GM21360 (cell line): ENCODE results near the gene FAM20C.
"Not testable (repeated sequence)": the region's sequence is repeated elsewhere in the genome, so short reads cannot be mapped to it uniquely, and the experiment has no call there.

Experiments
- ATAC-seq: cut with Tn5 transposase; IDR thresholded peaks from one replicate; pipeline ENCODE4 v1.9.1; 2021; ENCODE audit warnings: mild to moderate bottlenecking, moderate library complexity; ENCODE audit not compliant: unreplicated experiment

The FAM20C gene

GRCh38 chr7:254337-255037, 62.1 kb downstream of the FAM20C start:
- no peak for ATAC-seq

GRCh38 chr7:255038-255435, 62.7 kb downstream of the FAM20C start:
- no peak for ATAC-seq

GRCh38 chr7:255721-256361, 63.5 kb downstream of the FAM20C start:
- ATAC-seq: no peak

- ATAC-seq: no peak
These were observed 64.1 kb downstream of the FAM20C start for GRCh38 chr7:256461-256940.

- no peak for ATAC-seq
These were observed 64.7 kb downstream of the FAM20C start for GRCh38 chr7:256981-257646.

GRCh38 chr7:257647-257992, 65.2 kb downstream of the FAM20C start:
- no peak for ATAC-seq

- no peak for ATAC-seq
These were observed 66.3 kb downstream of the FAM20C start for GRCh38 chr7:258476-259190.

GRCh38 chr7:259191-259505, 66.8 kb downstream of the FAM20C start:
- ATAC-seq: no peak

GRCh38 chr7:259751-260405, 67.5 kb downstream of the FAM20C start:
- ATAC-seq: no peak

- no peak for ATAC-seq
These were observed 68.3 kb downstream of the FAM20C start for GRCh38 chr7:260441-261281.

GRCh38 chr7:261341-262250, 69.2 kb downstream of the FAM20C start:
- no peak for ATAC-seq

GRCh38 chr7:262251-262572, 69.8 kb downstream of the FAM20C start:
- ATAC-seq: no peak

GRCh38 chr7:262631-263311, 70.4 kb downstream of the FAM20C start:
- ATAC-seq: not testable (repeated sequence)

GRCh38 chr7:263483-264351, 71.3 kb downstream of the FAM20C start:
- ATAC-seq: not testable (repeated sequence)

GRCh38 chr7:264541-265191, 72.3 kb downstream of the FAM20C start:
- ATAC-seq: no peak

- ATAC-seq: no peak
These were observed 73.0 kb downstream of the FAM20C start for GRCh38 chr7:265192-265997.
